Panc1 (cell line): ENCODE results near the gene ACP4.
"Not testable (repeated sequence)": the region's sequence is repeated elsewhere in the genome, so short reads cannot be mapped to it uniquely, and the experiment has no call there.

Source experiments
- CTCF ChIP-seq: fragments of 450-650 bp; IDR thresholded peaks from 2 replicates; pipeline ENCODE4 v1.5.1; 2017; ENCODE audit warnings: mild to moderate bottlenecking
- POLR2AphosphoS5 ChIP-seq: IDR thresholded peaks from 2 replicates; pipeline ENCODE4 v1.6.1; 2012; ENCODE audit warnings: mild to moderate bottlenecking, low read depth, low read length, moderate library complexity
- REST ChIP-seq, 2 experiments: IDR thresholded peaks; 2 replicates each; pipeline ENCODE4 v1.6.1; 2011 to 2012; ENCODE audit warnings: low read depth in 2 of 2, control low read depth in 1 of 2, low read length in 1 of 2, mild to moderate bottlenecking in 1 of 2, moderate library complexity in 1 of 2; ENCODE audit not compliant: insufficient read depth in 1 of 2
- SIN3A ChIP-seq: IDR thresholded peaks from 2 replicates; pipeline ENCODE4 v1.6.1; 2012; ENCODE audit warnings: low read depth, mild to moderate bottlenecking, low read length, moderate library complexity, borderline replicate concordance; ENCODE audit not compliant: insufficient read depth
- TCF7L2 ChIP-seq: IDR thresholded peaks from 2 replicates; pipeline ENCODE4 v1.6.1; 2011; ENCODE audit warnings: mild to moderate bottlenecking, low read depth, low read length, inconsistent platforms

- not testable (repeated sequence) for TF ChIP-seq CTCF; REST (IDR thresholded peaks at IDR 0.05; ENCODE audit: insufficient read depth in 1 of 2, low read depth in 2 of 2, low read length in 1 of 2); POLR2AphosphoS5; TCF7L2; SIN3A
Measured at GRCh38 chr19:50763521-50763920, 26.7 kb upstream of the ACP4 start.
